Hepatocyte (in vitro differentiated cells): ENCODE measurements around the gene TEAD3.

Experiments used
- CTCF ChIP-seq: fragments of 200-600 bp; sonication (generic); IDR thresholded peaks from 2 replicates; pipeline ENCODE4 v1.5.1; 2016; ENCODE audit warnings: antibody characterized with exemption, mild to moderate bottlenecking; ENCODE audit not compliant: poor library complexity
- EZH2 ChIP-seq: fragments of 200-600 bp; sonication (generic); IDR thresholded peaks from 2 replicates; pipeline ENCODE4 v1.6.1; 2016; ENCODE audit warnings: antibody characterized with exemption, mild to moderate bottlenecking, borderline replicate concordance
- EZH2phosphoT487 ChIP-seq: fragments of 200-600 bp; sonication (generic); IDR thresholded peaks from one replicate; pipeline ENCODE4 v1.6.1; 2018; ENCODE audit warnings: antibody characterized with exemption, mild to moderate bottlenecking, low read depth, moderate library complexity; ENCODE audit not compliant: unreplicated experiment, severe bottlenecking

GRCh38 chr6:35449287-35449881 is 47.5 kb downstream of the TEAD3 start:
- peak; percentile 80 for TF ChIP-seq CTCF
- TF ChIP-seq EZH2phosphoT487 = no peak
- no peak for TF ChIP-seq EZH2
